ENCODE measurements around the gene KCNH8. TPM values are rescaled to one million over a fixed set of nuclear protein-coding genes. Genes with fewer than 3 reads are reported as not detected.

KCNH8 gene
- polyA plus RNA-seq, 1 donor from 2014 or later, result 28.9 TPM

DNA sequence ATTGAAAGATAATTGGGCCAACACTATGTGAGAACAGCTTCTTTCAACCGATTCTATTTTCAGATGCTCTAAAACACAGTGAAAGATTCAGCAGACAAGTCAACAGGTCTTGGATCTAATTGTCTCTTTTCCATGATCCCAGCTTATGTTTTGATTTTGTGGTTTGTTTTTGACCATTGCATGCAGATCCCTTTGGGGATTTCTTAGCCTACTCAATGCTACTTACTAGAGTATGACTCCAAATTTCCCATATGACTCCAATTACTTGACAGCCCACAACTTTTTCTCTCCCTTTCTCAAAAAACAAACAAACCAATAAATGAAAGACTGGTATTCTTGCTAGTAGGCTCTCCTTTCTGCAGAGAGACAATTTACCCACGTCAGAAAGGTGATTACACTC is 67.1 kb downstream of the KCNH8 start:
- Histone ChIP-seq H3K9ac (ENCODE audit: low read length) (no peak overlapping the region), H2AFZ (ENCODE audit: low read depth, low read length) (no peak overlapping the region), H3K36me3 (ENCODE audit: insufficient read depth, low read length) (no peaks in the 10 kb centered on the region), H3K27ac (ENCODE audit: low read length) (no peak overlapping the region), H3K9me3 (ENCODE audit: low read length) (no peaks in the 10 kb centered on the region), H3K79me2 (replicated peaks; ENCODE audit: insufficient read depth, low read length) (peaks cover 3% of the 10 kb centered on the region), H3K4me2 (ENCODE audit: low read length) (no peak overlapping the region), H4K20me1 (ENCODE audit: insufficient read depth) (no peaks in the 10 kb centered on the region), H3K27me3 (ENCODE audit: insufficient read depth, low read depth, low read length) (no peaks in the 10 kb centered on the region), H3K9me2 (ENCODE audit: insufficient read depth, low read length) (no peaks in the 10 kb centered on the region), H3K4me3 (ENCODE audit: low read length) (no peak overlapping the region), H3F3A (ENCODE audit: insufficient read depth, low read length, poor library complexity, severe bottlenecking) (no peaks in the 10 kb centered on the region)
- TF ChIP-seq SMC3 (conservative IDR thresholded peaks at IDR 0.05; ENCODE audit: poor library complexity) (no peak), EZH2 (IDR thresholded peaks at IDR 0.05; ENCODE audit: borderline replicate concordance, insufficient read depth, low read length, poor library complexity, severe bottlenecking) (no peak), RAD21 (conservative IDR thresholded peaks at IDR 0.05) (no peak), TAF1 (IDR thresholded peaks at IDR 0.05; ENCODE audit: low read depth) (no peak), POLR2AphosphoS5 (IDR thresholded peaks at IDR 0.05) (no peak), EP300 (conservative IDR thresholded peaks at IDR 0.05; ENCODE audit: poor library complexity, severe bottlenecking) (no peak), MXI1 (conservative IDR thresholded peaks at IDR 0.05; ENCODE audit: poor library complexity, severe bottlenecking) (no peak), CTCF (IDR thresholded peaks at IDR 0.05; ENCODE audit: poor library complexity, severe bottlenecking) (no peak)
- TF ChIP-seq, protein P1, sequence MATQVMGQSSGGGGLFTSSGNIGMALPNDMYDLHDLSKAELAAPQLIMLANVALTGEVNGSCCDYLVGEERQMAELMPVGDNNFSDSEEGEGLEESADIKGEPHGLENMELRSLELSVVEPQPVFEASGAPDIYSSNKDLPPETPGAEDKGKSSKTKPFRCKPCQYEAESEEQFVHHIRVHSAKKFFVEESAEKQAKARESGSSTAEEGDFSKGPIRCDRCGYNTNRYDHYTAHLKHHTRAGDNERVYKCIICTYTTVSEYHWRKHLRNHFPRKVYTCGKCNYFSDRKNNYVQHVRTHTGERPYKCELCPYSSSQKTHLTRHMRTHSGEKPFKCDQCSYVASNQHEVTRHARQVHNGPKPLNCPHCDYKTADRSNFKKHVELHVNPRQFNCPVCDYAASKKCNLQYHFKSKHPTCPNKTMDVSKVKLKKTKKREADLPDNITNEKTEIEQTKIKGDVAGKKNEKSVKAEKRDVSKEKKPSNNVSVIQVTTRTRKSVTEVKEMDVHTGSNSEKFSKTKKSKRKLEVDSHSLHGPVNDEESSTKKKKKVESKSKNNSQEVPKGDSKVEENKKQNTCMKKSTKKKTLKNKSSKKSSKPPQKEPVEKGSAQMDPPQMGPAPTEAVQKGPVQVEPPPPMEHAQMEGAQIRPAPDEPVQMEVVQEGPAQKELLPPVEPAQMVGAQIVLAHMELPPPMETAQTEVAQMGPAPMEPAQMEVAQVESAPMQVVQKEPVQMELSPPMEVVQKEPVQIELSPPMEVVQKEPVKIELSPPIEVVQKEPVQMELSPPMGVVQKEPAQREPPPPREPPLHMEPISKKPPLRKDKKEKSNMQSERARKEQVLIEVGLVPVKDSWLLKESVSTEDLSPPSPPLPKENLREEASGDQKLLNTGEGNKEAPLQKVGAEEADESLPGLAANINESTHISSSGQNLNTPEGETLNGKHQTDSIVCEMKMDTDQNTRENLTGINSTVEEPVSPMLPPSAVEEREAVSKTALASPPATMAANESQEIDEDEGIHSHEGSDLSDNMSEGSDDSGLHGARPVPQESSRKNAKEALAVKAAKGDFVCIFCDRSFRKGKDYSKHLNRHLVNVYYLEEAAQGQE (IDR thresholded peaks at IDR 0.05; ENCODE audit: borderline replicate concordance), result no peak

GRCh38 chr3:19216669-19217337 is 68.5 kb downstream of the KCNH8 start:
- H3K9ac ChIP-seq (ENCODE audit: low read length), result no peak overlapping the region
- no peak overlapping the region for H3K27ac ChIP-seq (ENCODE audit: low read length)
- no peaks in the 10 kb centered on the region for H3K9me3 ChIP-seq (ENCODE audit: low read length)
- TF ChIP-seq TAF1 (IDR thresholded peaks at IDR 0.05; ENCODE audit: low read depth) (no peak), EP300 (conservative IDR thresholded peaks at IDR 0.05; ENCODE audit: poor library complexity, severe bottlenecking) (no peak), MXI1 (conservative IDR thresholded peaks at IDR 0.05; ENCODE audit: poor library complexity, severe bottlenecking) (no peak), RAD21 (conservative IDR thresholded peaks at IDR 0.05) (no peak), POLR2AphosphoS5 (IDR thresholded peaks at IDR 0.05) (no peak), SMC3 (conservative IDR thresholded peaks at IDR 0.05; ENCODE audit: poor library complexity) (no peak), CTCF (IDR thresholded peaks at IDR 0.05; ENCODE audit: poor library complexity, severe bottlenecking) (no peak), EZH2 (IDR thresholded peaks at IDR 0.05; ENCODE audit: borderline replicate concordance, insufficient read depth, low read length, poor library complexity, severe bottlenecking) (no peak)
- TF ChIP-seq, protein P1 (IDR thresholded peaks at IDR 0.05; ENCODE audit: borderline replicate concordance), result no peak
- H3K27me3 ChIP-seq (ENCODE audit: insufficient read depth, low read depth, low read length), result no peaks in the 10 kb centered on the region
- no peak overlapping the region for H3K4me3 ChIP-seq (ENCODE audit: low read length)
- no peak overlapping the region for H3K4me2 ChIP-seq (ENCODE audit: low read length)
- H3K79me2 ChIP-seq (replicated peaks; ENCODE audit: insufficient read depth, low read length), result peaks cover 3% of the 10 kb centered on the region
- H2AFZ ChIP-seq (ENCODE audit: low read depth, low read length), result no peak overlapping the region
- H3K9me2 ChIP-seq (ENCODE audit: insufficient read depth, low read length), result no peaks in the 10 kb centered on the region
- no peaks in the 10 kb centered on the region for H3F3A ChIP-seq (ENCODE audit: insufficient read depth, low read length, poor library complexity, severe bottlenecking)
- H3K36me3 ChIP-seq (ENCODE audit: insufficient read depth, low read length), result no peaks in the 10 kb centered on the region
- H4K20me1 ChIP-seq (ENCODE audit: insufficient read depth), result no peaks in the 10 kb centered on the region
